ENCODE data around the gene CCDC88A.
"Not testable (repeated sequence)": the region's sequence is repeated elsewhere in the genome, so short reads cannot be mapped to it uniquely, and the experiment has no call there.

Gene CCDC88A

GRCh38 chr2:55311444-55311870, 108.2 kb downstream of the CCDC88A start:
- no peak for DNase-seq

DNA sequence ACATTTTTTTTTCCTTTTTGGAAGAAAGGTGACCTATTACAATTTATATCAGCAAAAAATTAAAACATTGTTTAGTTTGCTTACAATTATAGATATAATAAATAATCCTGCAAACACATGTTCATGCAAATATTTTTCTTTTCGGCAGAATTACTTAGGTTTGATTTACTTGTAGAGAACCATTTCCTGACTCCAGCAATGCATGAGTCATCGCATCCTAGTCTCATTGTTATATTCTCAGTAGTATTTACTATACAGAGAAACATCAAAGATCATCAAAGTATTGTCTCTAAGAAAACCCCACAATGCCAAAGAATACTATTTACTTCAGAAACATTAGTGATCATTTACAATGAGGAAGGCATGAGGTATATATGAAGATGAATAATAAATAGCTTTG, 110.2 kb downstream of the CCDC88A start:
- DNase-seq = no peak

- no peak for DNase-seq
Observed at GRCh38 chr2:55302241-55302640, 117.4 kb downstream of the CCDC88A start.

GRCh38 chr2:55301277-55301676, 118.4 kb downstream of the CCDC88A start:
- DNase-seq = no peak

GRCh38 chr2:55296393-55296792, 123.3 kb downstream of the CCDC88A start:
- no peak for DNase-seq

DNA sequence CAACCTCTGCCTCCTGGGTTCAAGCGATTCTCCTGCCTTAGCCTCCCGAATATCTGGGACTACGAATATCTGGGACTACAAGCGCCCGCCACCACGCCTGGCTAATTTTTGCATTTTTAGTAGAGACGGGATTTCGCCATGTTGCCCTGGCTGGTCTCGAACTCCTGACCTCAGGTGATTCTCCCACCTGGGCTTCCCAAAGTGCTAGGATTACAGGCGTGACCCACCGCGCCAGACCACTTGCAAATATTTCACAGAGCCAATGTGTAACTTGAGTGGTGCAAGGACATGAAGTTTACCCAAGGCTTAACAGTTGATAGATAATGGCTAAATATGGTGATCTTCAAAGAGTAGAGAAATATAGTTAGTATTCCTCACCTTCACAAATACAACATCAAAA, 136.6 kb downstream of the CCDC88A start:
- no peak for DNase-seq

DNA sequence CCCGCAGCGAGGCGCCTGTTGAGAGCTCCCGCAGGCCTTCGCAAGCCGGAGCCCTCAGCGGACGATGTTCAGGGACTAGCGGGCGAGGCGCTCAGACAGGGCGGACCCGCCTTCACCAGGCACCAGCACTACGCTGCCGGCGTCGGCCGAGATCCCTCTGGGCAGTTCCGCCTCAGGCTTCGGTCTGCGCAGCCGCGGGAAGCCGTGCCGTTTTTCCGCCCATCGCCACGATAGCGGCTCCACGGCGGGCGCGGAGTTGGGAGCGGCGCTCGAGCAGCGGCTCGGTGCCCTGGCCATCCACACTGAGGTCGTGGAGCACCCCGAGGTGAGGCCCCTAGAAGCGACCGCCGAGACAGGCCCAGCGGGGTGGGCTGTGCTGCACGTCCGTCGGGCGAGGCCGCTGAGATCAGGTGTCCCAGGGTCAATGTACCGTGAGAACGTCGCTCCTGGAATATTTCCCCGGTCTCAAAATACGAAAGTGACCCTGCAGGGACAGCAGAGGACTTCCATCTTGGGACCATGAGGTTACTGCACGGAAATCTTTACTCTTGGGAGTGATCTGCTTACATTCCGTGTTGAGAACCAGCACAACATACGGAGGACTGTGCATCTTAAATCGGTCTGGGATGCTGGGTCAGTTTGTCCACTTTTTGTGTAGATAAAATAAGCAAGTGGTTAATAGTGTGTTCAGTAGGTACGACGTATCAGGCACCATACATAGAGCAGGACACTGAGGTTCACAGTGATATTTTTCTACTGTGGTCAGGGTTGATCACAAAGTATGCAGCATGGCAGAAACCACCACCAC, 137.3 kb downstream of the CCDC88A start:
- DNase-seq = peak; percentile 93

- DNase-seq = not testable (repeated sequence)
Observed at GRCh38 chr2:55280851-55281546, 138.7 kb downstream of the CCDC88A start.

DNA sequence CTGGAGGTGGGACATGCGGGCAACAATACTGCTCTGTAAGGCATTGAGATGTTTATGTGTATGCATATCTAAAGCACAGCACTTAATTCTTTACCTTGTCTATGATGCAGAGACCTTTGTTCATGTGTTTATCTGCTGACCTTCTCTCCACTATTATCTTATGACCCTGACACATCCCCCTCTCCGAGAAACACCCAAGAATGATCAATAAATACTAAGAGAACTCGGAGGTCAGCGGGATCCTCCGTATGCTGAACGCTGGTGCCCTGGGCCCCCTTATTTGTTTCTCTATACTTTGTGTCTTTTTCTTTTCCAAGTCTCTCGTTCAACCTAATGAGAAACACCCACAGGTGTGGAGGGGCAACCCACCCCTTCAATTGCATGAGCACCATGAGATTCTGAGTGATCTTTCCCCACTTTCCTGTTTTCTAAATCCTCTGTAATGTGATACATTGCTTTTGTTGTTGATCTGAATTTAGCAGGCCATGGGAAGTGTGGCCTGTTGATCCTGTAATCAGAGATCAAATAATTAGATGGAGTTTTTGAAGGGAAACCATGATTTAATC, 139.7 kb downstream of the CCDC88A start:
- not testable (repeated sequence) for DNase-seq

DNA sequence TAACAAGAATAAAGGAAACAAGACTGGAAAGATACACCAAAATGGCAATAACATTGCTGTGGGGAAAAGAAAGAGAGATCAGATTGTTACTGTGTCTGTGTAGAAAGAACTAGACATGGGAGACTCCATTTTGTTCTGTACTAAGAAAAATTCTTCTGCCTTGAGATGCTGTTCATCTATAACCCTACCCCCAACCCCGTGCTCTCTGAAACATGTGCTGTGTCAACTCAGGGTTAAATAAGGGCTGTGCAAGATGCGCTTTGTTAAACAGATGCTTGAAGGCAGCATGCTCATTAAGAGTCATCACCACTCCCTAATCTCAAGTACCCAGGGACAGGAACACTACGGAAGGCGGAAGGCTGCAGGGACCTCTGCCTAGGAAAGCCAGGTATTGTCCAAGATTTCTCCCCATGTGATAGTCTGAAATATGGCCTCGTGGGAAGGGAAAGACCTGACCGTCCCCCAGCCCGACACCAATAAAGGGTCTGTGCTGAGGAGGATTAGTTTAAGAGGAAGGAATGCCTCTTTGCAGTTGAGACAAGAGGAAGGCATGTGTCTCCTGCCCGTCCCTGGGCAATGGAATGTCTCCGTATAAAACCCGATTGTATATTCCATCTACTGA, 140.3 kb downstream of the CCDC88A start:
- peak; percentile 24 for DNase-seq

GRCh38 chr2:55277310-55277709, 142.3 kb downstream of the CCDC88A start:
- DNase-seq = no peak

DNA sequence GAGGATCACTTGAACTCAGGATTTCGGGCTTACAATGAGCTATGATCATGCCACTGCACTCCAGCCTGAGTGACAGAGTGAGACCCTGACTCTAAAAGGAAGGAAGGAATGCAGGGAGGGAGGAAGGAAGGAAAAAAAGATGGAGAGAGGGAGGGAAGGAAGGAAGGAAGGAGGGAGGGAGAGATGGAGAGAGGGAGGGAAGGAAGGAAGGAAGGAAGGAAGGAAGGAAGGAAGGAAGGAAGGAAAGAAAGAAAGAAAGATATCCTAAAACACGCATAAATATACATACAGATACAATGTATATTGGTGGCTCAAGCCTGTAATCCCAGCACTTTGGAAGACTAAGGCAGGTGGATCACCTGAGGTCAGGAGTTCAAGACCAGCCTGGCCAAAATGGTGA, 145.3 kb downstream of the CCDC88A start:
- DNase-seq = not testable (repeated sequence)

GRCh38 chr2:55269645-55269990, 150.0 kb downstream of the CCDC88A start:
- DNase-seq = peak; percentile 25

- DNase-seq = peak; percentile 86
Observed at GRCh38 chr2:55268907-55269644, 150.6 kb downstream of the CCDC88A start, which contains the start of gene MTIF2. Gene MTIF2, minus strand, starts transcription at chr2:55269231. Its CDS starts 5,373 bp downstream, at chr2:55263858.

DNA sequence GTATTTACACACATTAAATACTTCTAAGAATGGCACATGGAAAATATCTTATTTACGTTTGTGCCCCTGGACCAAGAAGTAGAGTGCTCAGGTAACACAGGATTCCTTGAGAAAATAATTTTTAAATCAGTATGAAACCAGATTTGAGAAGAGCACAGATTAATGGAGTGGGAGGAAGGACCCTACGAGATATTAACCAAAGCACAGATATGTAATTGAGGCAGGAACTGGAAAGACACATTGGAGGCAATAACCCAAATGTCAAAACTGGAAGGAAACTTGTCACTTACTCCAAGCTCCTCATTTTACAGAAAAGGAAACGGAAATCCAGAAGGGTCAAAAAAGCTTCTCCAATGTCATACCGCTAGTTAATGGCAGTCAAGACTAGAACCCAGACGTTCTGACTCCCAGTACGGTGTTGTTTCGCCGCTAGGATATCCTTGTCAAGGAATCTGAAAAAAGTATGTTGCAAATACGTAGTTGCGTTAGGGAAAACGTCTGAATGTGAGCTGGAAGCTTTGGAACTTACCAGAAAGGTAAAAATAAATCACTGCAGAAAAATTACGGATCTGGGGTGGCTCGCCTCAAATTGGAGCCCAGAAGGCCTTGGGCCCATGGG, 151.3 kb downstream of the CCDC88A start:
- DNase-seq = no peak

DNA sequence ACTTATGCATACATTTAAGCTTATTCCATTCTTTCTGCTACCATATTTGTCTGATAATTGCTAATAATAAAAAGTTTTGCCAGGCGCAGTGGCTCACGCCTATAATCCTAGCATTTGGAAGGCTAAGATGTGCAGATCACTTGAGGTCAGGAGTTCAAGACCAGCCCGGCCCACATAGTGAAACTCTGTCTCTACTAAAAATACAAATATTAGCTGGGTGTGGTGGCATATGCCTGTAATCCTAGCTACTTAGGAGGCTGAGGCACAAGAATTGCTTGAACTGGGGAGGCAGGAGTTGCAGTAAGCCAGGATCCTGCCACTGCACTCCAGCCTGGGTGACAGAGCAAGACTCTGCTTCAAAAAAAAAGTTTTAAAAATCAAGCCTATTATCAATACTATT, 160.1 kb downstream of the CCDC88A start:
- DNase-seq = not testable (repeated sequence)

GRCh38 chr2:55252832-55253231, 166.8 kb downstream of the CCDC88A start:
- DNase-seq = no peak

DNA sequence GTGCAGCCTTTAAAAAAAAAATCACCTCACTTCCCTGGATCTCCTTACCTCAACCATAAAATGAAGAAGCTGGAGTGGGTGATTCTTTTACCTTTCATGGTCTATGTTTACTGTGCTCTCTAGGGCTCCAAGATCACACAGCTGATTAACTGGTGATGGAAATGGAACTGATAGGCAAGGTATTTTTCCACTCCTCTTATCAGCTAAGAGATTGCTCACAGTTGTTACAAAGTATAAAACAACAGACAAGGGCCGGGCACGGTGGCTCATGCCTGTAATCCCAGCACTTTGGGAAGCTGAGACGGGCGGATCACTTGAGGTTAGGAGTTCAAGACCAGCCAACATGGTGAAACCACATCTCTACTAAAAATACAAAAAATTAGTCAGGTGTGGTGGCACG, 172.6 kb downstream of the CCDC88A start:
- no peak for DNase-seq

- DNase-seq = no peak
Observed at GRCh38 chr2:55245411-55245810, 174.2 kb downstream of the CCDC88A start.

- DNase-seq = no peak
Observed at GRCh38 chr2:55242617-55243016, 177.0 kb downstream of the CCDC88A start.

DNA sequence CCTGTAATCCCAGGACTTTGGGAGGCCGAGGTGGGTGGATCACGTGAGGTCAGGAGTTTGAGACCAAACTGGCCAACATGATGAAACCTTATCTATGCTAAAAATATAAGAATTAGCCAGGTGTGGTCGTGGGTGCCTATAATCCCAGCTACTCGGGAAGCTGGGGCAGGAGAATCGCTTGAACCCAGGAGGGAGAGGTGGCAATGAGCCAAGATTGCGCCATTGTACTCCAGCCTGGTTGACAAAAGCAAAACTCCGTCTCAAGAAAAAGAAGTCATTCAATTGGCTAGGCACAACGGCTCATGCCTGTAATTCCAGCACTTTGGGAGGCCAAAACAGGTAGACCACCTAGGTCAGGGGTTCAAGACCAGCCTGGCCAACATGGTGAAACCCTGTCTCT, 178.1 kb downstream of the CCDC88A start:
- not testable (repeated sequence) for DNase-seq

All from right kidney (tissue), 1 donor.